Measurements from ENCODE around the gene PRSS21. TPM values are rescaled to one million over a fixed set of nuclear protein-coding genes. Genes with fewer than 3 reads are reported as not detected.

PRSS21 gene
- total and polyA plus RNA-seq, 10 of the 15 experiments (the other 5 are each of a cell fraction or from before 2014, with no cell fraction given), result 5.3 to 73.4 (median 40.1) TPM; not detected in 1

- no peak overlapping the region for H3K27ac ChIP-seq (ENCODE audit: control insufficient read depth, insufficient read depth)
- DNase-seq (ENCODE audit: low read depth, low spot score), result no peak
- no peaks in the 10 kb centered on the region for H3K36me3 ChIP-seq (ENCODE audit: control insufficient read depth in 2 of 2, insufficient read depth in 2 of 2, low read length in 1 of 2)
- RAD21 ChIA-PET (ENCODE audit: unreplicated experiment), result no interaction called here
- H3K79me2 ChIP-seq (ENCODE audit: control insufficient read depth, insufficient read depth, low read length), result peaks cover 4% of the 10 kb centered on the region
- no peak overlapping the region for H3K9ac ChIP-seq (ENCODE audit: control insufficient read depth, insufficient read depth, low read length)
- CTCF ChIA-PET, result interaction anchor here (1.2 kb wide), 1 partner anchor 16 kb away, joined by 7 read pairs; no protein-coding TSS in a partner anchor
- FAIRE-seq, result no peak
- BruUV-seq (replicated peaks), result no TSS peak
- no peak overlapping the region for H2AFZ ChIP-seq (ENCODE audit: control insufficient read depth, low read depth, low read length)
- 63% methylated on average over 4 of the region's 4 CpGs for WGBS (ENCODE audit: insufficient coverage, insufficient replicate concordance, low lambda C conversion rate, missing lambda C conversion rate)
- in situ Hi-C loops (cut with MboI), result no loop called here
- H3K4me3 ChIP-seq, result no peak overlapping the region
- no peaks in the 10 kb centered on the region for H3K4me1 ChIP-seq (ENCODE audit: control insufficient read depth, insufficient read depth, low read length)
- no peak for TF ChIP-seq EED (IDR thresholded peaks at IDR 0.05; ENCODE audit: low read depth)
- no peak for TF ChIP-seq E2F4 (IDR thresholded peaks at IDR 0.05; ENCODE audit: low read depth, low read length)
- TF ChIP-seq HSF1 (IDR thresholded peaks at IDR 0.05; ENCODE audit: low read depth, low read length), result no peak
- no peak for TF ChIP-seq MAX (IDR thresholded peaks at IDR 0.05; ENCODE audit: low read depth, low read length)
- TF ChIP-seq RELA (IDR thresholded peaks at IDR 0.05; ENCODE audit: borderline replicate concordance, partially characterized antibody), result no peak
- no peak for TF ChIP-seq MLLT1 (IDR thresholded peaks at IDR 0.05)
- TF ChIP-seq POU2F2 (IDR thresholded peaks at IDR 0.05; ENCODE audit: borderline replicate concordance, low read depth, low read length), result no peak
- TF ChIP-seq ZNF687 (IDR thresholded peaks at IDR 0.05), result no peak
- TF ChIP-seq ZSCAN29 (IDR thresholded peaks at IDR 0.05), result no peak
- TF ChIP-seq EZH2 (IDR thresholded peaks at IDR 0.05; ENCODE audit: borderline replicate concordance, control insufficient read depth, low read depth, low read length), result no peak
- no peak for TF ChIP-seq CREB1 (IDR thresholded peaks at IDR 0.05; ENCODE audit: low read depth)
- TF ChIP-seq SP1 (IDR thresholded peaks at IDR 0.05; ENCODE audit: low read depth, low read length), result no peak
- no peak for TF ChIP-seq POLR2A (IDR thresholded peaks at IDR 0.05; ENCODE audit: low read depth, low read length)
- no peak for TF ChIP-seq KAT2A (conservative IDR thresholded peaks at IDR 0.05; ENCODE audit: control insufficient read depth, low read depth, low read length)
- TF ChIP-seq RAD21 (IDR thresholded peaks at IDR 0.05; ENCODE audit: insufficient read depth, low read depth, low read length), result no peak
- H4K20me1 ChIP-seq (ENCODE audit: control insufficient read depth, insufficient read depth), result no peaks in the 10 kb centered on the region
- H3K9me3 ChIP-seq (replicated peaks; ENCODE audit: control insufficient read depth, insufficient read depth, low read length), result no peaks in the 10 kb centered on the region
- H3K4me2 ChIP-seq (ENCODE audit: control insufficient read depth, insufficient read depth), result no peak overlapping the region
- SMC1A ChIA-PET (ENCODE audit: uncharacterized antibody, unreplicated experiment), result no interaction called here
- no peak for ATAC-seq
- intact Hi-C loops (cut with micrococcal nuclease; ENCODE audit: unreplicated experiment), result no loop called here
- H3K27me3 ChIP-seq (replicated peaks in 1 of 2; ENCODE audit: control insufficient read depth in 2 of 2, insufficient read depth in 2 of 2, low read length in 1 of 2), result peaks cover 0 to 1% of the 10 kb centered on the region in 2 experiments; a peak in 1 of 4 replicates
- POLR2A ChIA-PET, result no interaction called here
These were observed 5.5 kb downstream of the PRSS21 start for GRCh38 chr16:2822496-2822895.

Measured in GM12878 (cell line).